Cardiac muscle cell (in vitro differentiated cells and primary cell): Measurements from ENCODE around the gene SLC27A3. TPM values are rescaled to one million over a fixed set of nuclear protein-coding genes. Genes with fewer than 3 reads are reported as not detected.
A peak's percentile ranks its signal among the peaks of the same experiment; 100 is the strongest.

Experiments
- DNase-seq, 2 donors: peaks; one replicate each; pipeline versions ENCODE4 v3.0.0 to v3.0.0-alpha.2; 2010 to 2017; ENCODE audit warnings: low read depth in 1 of 2, low spot score in 1 of 2
- H3K27ac ChIP-seq: fragments of 200-600 bp; sonication (generic); 2 replicates; pipeline ENCODE4 v1.5.1; 2016
- H3K27me3 ChIP-seq: fragments of 200-600 bp; sonication (generic); 2 replicates; pipeline ENCODE4 v1.6.0; 2016; ENCODE audit warnings: control low read depth
- H3K36me3 ChIP-seq: fragments of 200-600 bp; sonication (generic); 2 replicates; pipeline ENCODE4 v1.5.1; 2016; ENCODE audit warnings: control low read depth
- H3K4me1 ChIP-seq: fragments of 200-600 bp; sonication (generic); 2 replicates; pipeline ENCODE4 v1.8.1; 2017; ENCODE audit warnings: low read depth, mild to moderate bottlenecking, mixed run types
- H3K4me3 ChIP-seq: fragments of 200-600 bp; sonication (generic); 2 replicates; pipeline ENCODE4 v1.5.1; 2016; ENCODE audit warnings: mild to moderate bottlenecking
- H3K9me3 ChIP-seq: fragments of 200-600 bp; sonication (generic); 2 replicates; pipeline ENCODE4 v1.5.1; 2017; ENCODE audit warnings: low read depth, mild to moderate bottlenecking, control low read depth
- CTCF ChIP-seq: IDR thresholded peaks from 2 replicates; pipeline ENCODE4 v1.5.1; 2012; ENCODE audit warnings: low read depth, mild to moderate bottlenecking, low read length
- polyA plus RNA-seq: library from polyadenylated mRNA; unstranded; fragments of >200 nt; fragmentation: Nextera tagmentation; extraction: Ambion mirVana; gene quantifications from 2 replicates; pipeline ENCODE4 v1.2.1, GENCODE V29; 2016
- total RNA-seq: library from RNA; depleted of rRNA; stranded (reverse); fragments of >200 nt; gene quantifications from 2 replicates; pipeline ENCODE4 v1.2.3, GENCODE V29; 2016

Gene SLC27A3
- total and polyA plus RNA-seq, 2 experiments from 2014 or later, result 27.7 to 30.6 TPM

- Histone ChIP-seq H3K4me3 (no peak overlapping the region), H3K27me3 (no peaks in the 10 kb centered on the region), H3K9me3 (no peaks in the 10 kb centered on the region), H3K27ac (no peak overlapping the region), H3K4me1 (no peaks in the 10 kb centered on the region), H3K36me3 (no peaks in the 10 kb centered on the region)
- DNase-seq, result no peak
- no peak for TF ChIP-seq CTCF
Observed at GRCh38 chr1:153734396-153735089, 40.7 kb upstream of the SLC27A3 start.

GRCh38 chr1:153735090-153735420 is 40.2 kb upstream of the SLC27A3 start:
- no peaks in the 10 kb centered on the region for H3K4me1 ChIP-seq
- H3K4me3 ChIP-seq, result no peak overlapping the region
- H3K27ac ChIP-seq, result no peak overlapping the region
- H3K36me3 ChIP-seq, result peaks cover 4% of the 10 kb centered on the region
- DNase-seq, result no peak
- no peaks in the 10 kb centered on the region for H3K27me3 ChIP-seq
- no peaks in the 10 kb centered on the region for H3K9me3 ChIP-seq
- no peak for TF ChIP-seq CTCF

- Histone ChIP-seq H3K4me1 (no peaks in the 10 kb centered on the region), H3K27ac (no peak overlapping the region), H3K4me3 (no peak overlapping the region), H3K36me3 (peaks cover 49% of the 10 kb centered on the region), H3K9me3 (no peaks in the 10 kb centered on the region), H3K27me3 (no peaks in the 10 kb centered on the region)
- TF ChIP-seq CTCF, result no peak
- DNase-seq, result no peak
Observed at GRCh38 chr1:153741986-153742385, 33.2 kb upstream of the SLC27A3 start.

- no peaks in the 10 kb centered on the region for H3K9me3 ChIP-seq
- H3K4me1 ChIP-seq, result no peaks in the 10 kb centered on the region
- no peak for TF ChIP-seq CTCF
- H3K27ac ChIP-seq, result no peak overlapping the region
- peak in 1 of 2 donors; percentile 74 for DNase-seq
- H3K36me3 ChIP-seq, result peaks cover 51% of the 10 kb centered on the region
- H3K4me3 ChIP-seq, result no peak overlapping the region
- no peaks in the 10 kb centered on the region for H3K27me3 ChIP-seq
Observed at GRCh38 chr1:153742411-153743142, 32.6 kb upstream of the SLC27A3 start.

DNA sequence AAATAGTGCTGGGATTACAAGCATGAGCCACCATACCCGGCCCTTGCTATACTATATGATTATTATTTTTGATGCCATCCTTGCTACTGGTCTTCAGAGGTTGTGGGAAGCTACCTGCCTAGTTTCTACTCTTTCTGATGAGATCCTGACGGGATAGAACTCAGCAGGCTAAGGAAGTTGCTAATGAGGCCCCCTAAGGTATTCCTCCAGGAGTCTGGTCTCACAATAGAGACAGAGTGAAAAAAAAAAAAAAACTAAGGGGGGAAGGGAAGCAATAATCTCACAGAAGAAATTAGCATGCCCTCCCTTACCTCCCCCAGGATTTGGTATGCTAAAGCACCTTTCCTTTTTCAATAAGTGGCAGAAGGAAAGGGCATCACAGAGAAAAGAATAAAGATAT is 29.8 kb upstream of the SLC27A3 start:
- no peak for DNase-seq
- peaks cover 58% of the 10 kb centered on the region for H3K36me3 ChIP-seq
- H3K27me3 ChIP-seq, result no peaks in the 10 kb centered on the region
- no peak overlapping the region for H3K4me3 ChIP-seq
- TF ChIP-seq CTCF, result no peak
- no peak overlapping the region for H3K27ac ChIP-seq
- H3K9me3 ChIP-seq, result no peaks in the 10 kb centered on the region
- H3K4me1 ChIP-seq, result no peaks in the 10 kb centered on the region
